Measurements from ENCODE around the gene QRICH1. TPM values are rescaled to one million over a fixed set of nuclear protein-coding genes. Genes with fewer than 3 reads are reported as not detected.
"Not testable (repeated sequence)": the region's sequence is repeated elsewhere in the genome, so short reads cannot be mapped to it uniquely, and the experiment has no call there.

Gene QRICH1
- total RNA-seq, 1 donor from 2014 or later, result 136 TPM

DNA sequence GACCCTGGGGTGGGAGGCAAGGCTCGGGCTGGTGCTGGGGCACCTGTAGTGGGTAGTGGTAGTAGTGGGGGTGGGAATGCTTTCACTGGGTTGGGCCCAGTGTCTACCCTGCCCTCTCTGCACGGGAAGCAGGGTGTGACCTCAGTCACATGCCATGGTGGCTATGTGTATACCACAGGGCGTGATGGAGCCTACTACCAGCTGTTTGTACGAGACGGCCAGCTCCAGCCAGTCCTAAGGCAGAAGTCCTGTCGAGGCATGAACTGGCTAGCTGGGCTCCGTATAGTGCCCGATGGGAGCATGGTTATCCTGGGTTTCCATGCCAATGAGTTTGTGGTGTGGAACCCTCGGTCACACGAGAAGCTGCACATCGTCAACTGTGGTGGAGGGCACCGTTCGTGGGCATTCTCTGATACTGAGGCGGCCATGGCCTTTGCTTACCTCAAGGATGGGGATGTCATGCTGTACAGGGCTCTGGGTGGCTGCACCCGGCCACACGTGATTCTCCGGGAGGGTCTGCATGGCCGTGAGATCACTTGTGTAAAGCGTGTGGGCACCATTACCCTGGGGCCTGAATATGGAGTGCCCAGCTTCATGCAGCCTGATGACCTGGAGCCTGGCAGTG is 80.6 kb downstream of the QRICH1 start:
- Mint-ChIP-seq H3K36me3 (ENCODE audit: low read depth, unreplicated experiment) (peaks cover 25% of the 10 kb centered on the region), H3K27ac (ENCODE audit: unreplicated experiment) (no peak overlapping the region), H3K4me3 (ENCODE audit: unreplicated experiment) (no peak overlapping the region), H3K4me1 (ENCODE audit: unreplicated experiment) (peaks cover 8% of the 10 kb centered on the region), H3K9me3 (ENCODE audit: unreplicated experiment) (no peaks in the 10 kb centered on the region), H3K27me3 (ENCODE audit: unreplicated experiment) (peaks cover 29% of the 10 kb centered on the region)
- no peak for DNase-seq (ENCODE audit: low spot score)
- TF ChIP-seq, protein P1, sequence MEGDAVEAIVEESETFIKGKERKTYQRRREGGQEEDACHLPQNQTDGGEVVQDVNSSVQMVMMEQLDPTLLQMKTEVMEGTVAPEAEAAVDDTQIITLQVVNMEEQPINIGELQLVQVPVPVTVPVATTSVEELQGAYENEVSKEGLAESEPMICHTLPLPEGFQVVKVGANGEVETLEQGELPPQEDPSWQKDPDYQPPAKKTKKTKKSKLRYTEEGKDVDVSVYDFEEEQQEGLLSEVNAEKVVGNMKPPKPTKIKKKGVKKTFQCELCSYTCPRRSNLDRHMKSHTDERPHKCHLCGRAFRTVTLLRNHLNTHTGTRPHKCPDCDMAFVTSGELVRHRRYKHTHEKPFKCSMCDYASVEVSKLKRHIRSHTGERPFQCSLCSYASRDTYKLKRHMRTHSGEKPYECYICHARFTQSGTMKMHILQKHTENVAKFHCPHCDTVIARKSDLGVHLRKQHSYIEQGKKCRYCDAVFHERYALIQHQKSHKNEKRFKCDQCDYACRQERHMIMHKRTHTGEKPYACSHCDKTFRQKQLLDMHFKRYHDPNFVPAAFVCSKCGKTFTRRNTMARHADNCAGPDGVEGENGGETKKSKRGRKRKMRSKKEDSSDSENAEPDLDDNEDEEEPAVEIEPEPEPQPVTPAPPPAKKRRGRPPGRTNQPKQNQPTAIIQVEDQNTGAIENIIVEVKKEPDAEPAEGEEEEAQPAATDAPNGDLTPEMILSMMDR (IDR thresholded peaks at IDR 0.05; ENCODE audit: unreplicated experiment), result no peak

- Mint-ChIP-seq H3K27ac (ENCODE audit: unreplicated experiment) (no peak overlapping the region), H3K36me3 (ENCODE audit: low read depth, unreplicated experiment) (peaks cover 25% of the 10 kb centered on the region), H3K9me3 (ENCODE audit: unreplicated experiment) (no peaks in the 10 kb centered on the region), H3K27me3 (ENCODE audit: unreplicated experiment) (peaks cover 31% of the 10 kb centered on the region), H3K4me1 (ENCODE audit: unreplicated experiment) (peaks cover 12% of the 10 kb centered on the region), H3K4me3 (ENCODE audit: unreplicated experiment) (no peak overlapping the region)
- TF ChIP-seq, protein P1 (IDR thresholded peaks at IDR 0.05; ENCODE audit: unreplicated experiment), result no peak
- no peak for DNase-seq (ENCODE audit: low spot score)
Measured at GRCh38 chr3:49012441-49013017, 81.3 kb downstream of the QRICH1 start.

DNA sequence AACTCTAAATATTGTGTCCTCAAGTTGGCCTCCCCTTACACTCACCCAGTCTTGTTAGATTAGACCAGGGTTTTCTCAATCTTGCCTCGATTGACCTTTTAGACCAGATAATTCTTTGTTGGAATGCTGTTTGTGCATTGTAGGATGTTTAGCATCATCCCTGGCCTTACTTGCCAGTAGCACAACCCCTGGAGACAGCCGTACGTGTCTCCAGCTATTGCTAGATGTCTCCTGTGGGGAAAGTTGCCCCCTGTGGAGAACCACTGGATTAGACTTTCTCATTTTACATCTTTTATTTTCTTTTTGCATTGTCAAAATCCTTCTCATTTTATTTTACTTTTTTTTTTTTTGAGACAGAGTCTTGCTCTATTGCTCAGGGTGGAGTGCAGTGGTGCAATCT is 84.5 kb downstream of the QRICH1 start:
- no peak for DNase-seq (ENCODE audit: low spot score)
- TF ChIP-seq, protein P1 (IDR thresholded peaks at IDR 0.05; ENCODE audit: unreplicated experiment), result no peak
- peak overlapping the region; percentile 66 for H3K27ac Mint-ChIP-seq (ENCODE audit: unreplicated experiment)
- H3K36me3 Mint-ChIP-seq (ENCODE audit: low read depth, unreplicated experiment), result peaks cover 10% of the 10 kb centered on the region
- H3K4me3 Mint-ChIP-seq (ENCODE audit: unreplicated experiment), result peak overlapping the region; percentile 72
- H3K27me3 Mint-ChIP-seq (ENCODE audit: unreplicated experiment), result peaks cover 12% of the 10 kb centered on the region
- H3K4me1 Mint-ChIP-seq (ENCODE audit: unreplicated experiment), result peaks cover 15% of the 10 kb centered on the region
- no peaks in the 10 kb centered on the region for H3K9me3 Mint-ChIP-seq (ENCODE audit: unreplicated experiment)

DNA sequence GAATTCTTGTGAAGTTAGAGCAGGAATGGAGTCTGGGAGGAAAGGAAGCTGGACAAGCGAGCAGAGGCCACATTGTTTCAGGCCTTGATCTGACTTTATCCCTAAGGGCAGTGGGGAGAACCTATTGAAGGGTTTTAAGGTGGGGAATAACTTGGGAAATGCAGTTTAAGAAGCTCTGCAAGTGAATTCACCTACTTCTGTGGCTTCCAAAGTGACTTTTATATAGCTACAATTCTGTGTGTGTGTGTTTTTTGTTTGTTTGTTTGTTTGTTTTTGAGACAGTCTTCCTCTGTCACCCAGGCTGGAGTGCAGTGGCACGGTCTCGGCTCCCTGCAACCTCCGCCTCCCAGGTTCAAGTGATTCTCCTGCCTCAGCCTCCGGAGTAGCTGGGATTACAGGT is 85.2 kb downstream of the QRICH1 start:
- Mint-ChIP-seq H3K36me3 (ENCODE audit: low read depth, unreplicated experiment) (peaks cover 10% of the 10 kb centered on the region), H3K4me1 (ENCODE audit: unreplicated experiment) (peaks cover 15% of the 10 kb centered on the region), H3K4me3 (ENCODE audit: unreplicated experiment) (peak overlapping the region; percentile 98)
- DNase-seq (ENCODE audit: low spot score); H3K9me3 Mint-ChIP-seq (ENCODE audit: unreplicated experiment); H3K27ac Mint-ChIP-seq (ENCODE audit: unreplicated experiment); H3K27me3 Mint-ChIP-seq (ENCODE audit: unreplicated experiment): not testable (repeated sequence)

DNA sequence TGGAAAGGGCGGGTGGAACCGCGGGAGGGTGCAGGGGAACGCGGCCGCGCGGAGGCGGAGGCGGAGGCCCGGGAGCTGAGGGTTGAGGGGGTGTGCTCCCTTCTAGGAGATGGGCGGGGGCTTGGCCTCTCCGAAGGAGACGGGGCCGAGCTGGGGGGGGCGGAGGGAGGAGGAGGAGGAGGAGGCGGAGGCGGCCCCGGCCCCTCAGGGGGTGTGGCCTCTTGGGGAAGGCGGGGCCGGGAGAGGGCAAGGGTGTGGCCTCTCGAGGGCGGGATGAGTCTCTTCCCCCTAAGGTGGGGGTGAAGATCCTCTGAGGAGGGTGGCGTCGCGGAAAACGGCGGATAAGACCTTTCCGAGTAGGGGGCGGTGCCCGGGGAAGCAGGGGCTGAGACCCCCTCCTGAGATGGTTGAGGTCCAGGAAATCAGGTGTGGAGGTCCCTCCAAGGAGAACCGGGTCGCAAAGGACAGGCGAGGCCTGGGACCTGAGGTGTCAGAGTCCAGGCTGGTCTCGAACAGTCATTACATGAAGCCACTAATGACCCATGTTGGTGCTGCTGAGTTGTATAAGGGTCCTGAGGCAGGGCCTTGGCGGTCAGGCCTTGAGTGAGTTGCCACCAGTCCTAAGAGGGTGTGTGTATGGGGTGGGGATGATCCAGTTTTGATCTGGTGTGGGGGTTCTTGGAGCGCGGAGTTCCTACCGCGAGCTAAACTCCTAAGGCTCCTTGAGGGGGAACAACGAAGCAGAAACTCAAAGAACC is 85.9 kb downstream of the QRICH1 start:
- peak; percentile 83 for DNase-seq (ENCODE audit: low spot score)
- H3K27ac Mint-ChIP-seq (ENCODE audit: unreplicated experiment), result peak overlapping the region; percentile 87
- no peaks in the 10 kb centered on the region for H3K9me3 Mint-ChIP-seq (ENCODE audit: unreplicated experiment)
- H3K27me3 Mint-ChIP-seq (ENCODE audit: unreplicated experiment), result peaks cover 8% of the 10 kb centered on the region
- peaks cover 15% of the 10 kb centered on the region for H3K4me1 Mint-ChIP-seq (ENCODE audit: unreplicated experiment)
- peaks cover 10% of the 10 kb centered on the region for H3K36me3 Mint-ChIP-seq (ENCODE audit: low read depth, unreplicated experiment)
- TF ChIP-seq, protein P1 (IDR thresholded peaks at IDR 0.05; ENCODE audit: unreplicated experiment), result no peak
- H3K4me3 Mint-ChIP-seq (ENCODE audit: unreplicated experiment), result peak overlapping the region; percentile 98
